HG03064 (cell line): Measurements from ENCODE around the gene HERC2.
"Not testable (repeated sequence)": the region's sequence is repeated elsewhere in the genome, so short reads cannot be mapped to it uniquely, and the experiment has no call there.

Source experiments
- ATAC-seq: cut with Tn5 transposase; IDR thresholded peaks from one replicate; pipeline ENCODE4 v1.9.1; 2021; ENCODE audit warnings: low read depth; ENCODE audit not compliant: unreplicated experiment

HERC2 gene

GRCh38 chr15:28286031-28286430 is 35.9 kb downstream of the HERC2 start:
- ATAC-seq = no peak

GRCh38 chr15:28281876-28282275 is 40.1 kb downstream of the HERC2 start:
- no peak for ATAC-seq

- ATAC-seq = no peak
Measured at GRCh38 chr15:28274635-28275034, 47.3 kb downstream of the HERC2 start.

- ATAC-seq = no peak
Measured at GRCh38 chr15:28273873-28274610, 47.9 kb downstream of the HERC2 start.

GRCh38 chr15:28273468-28273867 is 48.5 kb downstream of the HERC2 start:
- ATAC-seq = no peak

- ATAC-seq = no peak
Measured at GRCh38 chr15:28272587-28272986, 49.4 kb downstream of the HERC2 start.

- ATAC-seq = no peak
Measured at GRCh38 chr15:28271697-28272260, 50.2 kb downstream of the HERC2 start.

- ATAC-seq = no peak
Measured at GRCh38 chr15:28269097-28269496, 52.9 kb downstream of the HERC2 start.

- ATAC-seq = no peak
Measured at GRCh38 chr15:28267727-28268126, 54.3 kb downstream of the HERC2 start.

GRCh38 chr15:28265334-28266019 is 56.5 kb downstream of the HERC2 start:
- no peak for ATAC-seq

- no peak for ATAC-seq
Measured at GRCh38 chr15:28264166-28264565, 57.8 kb downstream of the HERC2 start.

- ATAC-seq = no peak
Measured at GRCh38 chr15:28262438-28262837, 59.5 kb downstream of the HERC2 start.

- ATAC-seq = no peak
Measured at GRCh38 chr15:28260722-28261121, 61.3 kb downstream of the HERC2 start.

GRCh38 chr15:28260317-28260716 is 61.7 kb downstream of the HERC2 start:
- ATAC-seq = no peak

- no peak for ATAC-seq
Measured at GRCh38 chr15:28255965-28256364, 66.0 kb downstream of the HERC2 start.

- ATAC-seq = no peak
Measured at GRCh38 chr15:28252831-28253230, 69.1 kb downstream of the HERC2 start.

GRCh38 chr15:28246605-28247004 is 75.4 kb downstream of the HERC2 start:
- no peak for ATAC-seq

- no peak for ATAC-seq
Measured at GRCh38 chr15:28243901-28244300, 78.1 kb downstream of the HERC2 start.

GRCh38 chr15:28243399-28243798 is 78.6 kb downstream of the HERC2 start:
- ATAC-seq = no peak

GRCh38 chr15:28238296-28238695 is 83.7 kb downstream of the HERC2 start:
- not testable (repeated sequence) for ATAC-seq

- not testable (repeated sequence) for ATAC-seq
Measured at GRCh38 chr15:28231743-28232142, 90.2 kb downstream of the HERC2 start.

- ATAC-seq = not testable (repeated sequence)
Measured at GRCh38 chr15:28231336-28231735, 90.6 kb downstream of the HERC2 start.
